AG09319 (cell line): ENCODE results near the gene MTHFR.

ENCODE experiments used
- DNase-seq: peaks from one replicate; pipeline ENCODE4 v3.0.0-alpha.2; 2010; ENCODE audit warnings: low read depth; ENCODE audit errors: extremely low read depth
- TF ChIP-seq, protein P1 (sequence below): IDR thresholded peaks from 2 replicates; pipeline ENCODE4 v1.5.1; 2011; ENCODE audit warnings: low read depth, mild to moderate bottlenecking, inconsistent platforms, low read length, moderate library complexity

MTHFR gene

DNA sequence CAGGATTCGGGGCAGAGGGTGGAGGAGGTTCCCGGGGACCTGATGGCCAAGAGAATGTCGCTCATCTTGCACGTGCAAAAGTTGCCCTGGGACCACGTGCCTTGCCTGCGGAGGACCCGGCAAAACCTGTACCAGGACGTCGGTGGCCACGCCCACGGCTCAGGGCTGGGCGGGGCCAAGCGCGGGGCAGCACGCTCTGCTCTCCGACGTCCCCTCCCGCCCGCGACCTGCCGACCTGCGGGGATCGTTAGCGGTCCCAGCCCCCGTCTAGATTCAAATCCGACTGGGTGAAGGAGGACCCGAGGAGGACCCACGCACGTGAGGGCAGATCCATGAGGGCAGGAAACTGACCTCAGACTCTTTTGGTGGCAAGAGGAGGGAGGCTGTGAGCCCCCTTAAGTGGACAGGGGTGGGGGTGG lies 43.8 kb downstream of the MTHFR start, which contains the start of gene C1orf167:
C1orf167 (plus strand) TSS at position 206 of the 419 bp plus-strand sequence. CDS start 2,208 bp downstream, outside the sequence.
- TF ChIP-seq, protein P1, sequence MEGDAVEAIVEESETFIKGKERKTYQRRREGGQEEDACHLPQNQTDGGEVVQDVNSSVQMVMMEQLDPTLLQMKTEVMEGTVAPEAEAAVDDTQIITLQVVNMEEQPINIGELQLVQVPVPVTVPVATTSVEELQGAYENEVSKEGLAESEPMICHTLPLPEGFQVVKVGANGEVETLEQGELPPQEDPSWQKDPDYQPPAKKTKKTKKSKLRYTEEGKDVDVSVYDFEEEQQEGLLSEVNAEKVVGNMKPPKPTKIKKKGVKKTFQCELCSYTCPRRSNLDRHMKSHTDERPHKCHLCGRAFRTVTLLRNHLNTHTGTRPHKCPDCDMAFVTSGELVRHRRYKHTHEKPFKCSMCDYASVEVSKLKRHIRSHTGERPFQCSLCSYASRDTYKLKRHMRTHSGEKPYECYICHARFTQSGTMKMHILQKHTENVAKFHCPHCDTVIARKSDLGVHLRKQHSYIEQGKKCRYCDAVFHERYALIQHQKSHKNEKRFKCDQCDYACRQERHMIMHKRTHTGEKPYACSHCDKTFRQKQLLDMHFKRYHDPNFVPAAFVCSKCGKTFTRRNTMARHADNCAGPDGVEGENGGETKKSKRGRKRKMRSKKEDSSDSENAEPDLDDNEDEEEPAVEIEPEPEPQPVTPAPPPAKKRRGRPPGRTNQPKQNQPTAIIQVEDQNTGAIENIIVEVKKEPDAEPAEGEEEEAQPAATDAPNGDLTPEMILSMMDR = no peak
- DNase-seq = no peak

DNA sequence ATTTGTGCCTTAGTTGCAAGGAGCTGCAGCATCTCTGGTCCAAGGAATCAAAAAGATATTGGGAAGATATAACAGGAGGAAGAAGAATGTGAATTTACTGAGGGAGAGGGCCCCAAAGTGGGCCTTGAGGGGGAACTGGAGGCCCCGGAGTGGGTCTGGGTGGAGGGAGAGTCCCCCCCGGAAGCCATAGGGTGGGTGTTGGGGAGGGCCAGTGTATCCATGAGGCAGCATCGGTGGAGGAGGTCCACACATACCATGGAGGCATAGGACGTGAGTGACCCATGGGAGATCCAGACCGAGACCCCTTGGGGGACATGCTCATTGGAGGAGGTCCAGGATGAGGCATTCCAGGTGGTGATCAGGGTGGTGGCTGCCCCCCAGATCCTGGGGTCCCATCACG lies 44.5 kb downstream of the MTHFR start:
- DNase-seq = no peak
- TF ChIP-seq, protein P1 = no peak

- no peak for DNase-seq
- TF ChIP-seq, protein P1 = no peak
Observed at GRCh38 chr1:11759791-11760190, 46.0 kb downstream of the MTHFR start.

- DNase-seq = no peak
Observed at GRCh38 chr1:11757047-11757446, 48.7 kb downstream of the MTHFR start.

DNA sequence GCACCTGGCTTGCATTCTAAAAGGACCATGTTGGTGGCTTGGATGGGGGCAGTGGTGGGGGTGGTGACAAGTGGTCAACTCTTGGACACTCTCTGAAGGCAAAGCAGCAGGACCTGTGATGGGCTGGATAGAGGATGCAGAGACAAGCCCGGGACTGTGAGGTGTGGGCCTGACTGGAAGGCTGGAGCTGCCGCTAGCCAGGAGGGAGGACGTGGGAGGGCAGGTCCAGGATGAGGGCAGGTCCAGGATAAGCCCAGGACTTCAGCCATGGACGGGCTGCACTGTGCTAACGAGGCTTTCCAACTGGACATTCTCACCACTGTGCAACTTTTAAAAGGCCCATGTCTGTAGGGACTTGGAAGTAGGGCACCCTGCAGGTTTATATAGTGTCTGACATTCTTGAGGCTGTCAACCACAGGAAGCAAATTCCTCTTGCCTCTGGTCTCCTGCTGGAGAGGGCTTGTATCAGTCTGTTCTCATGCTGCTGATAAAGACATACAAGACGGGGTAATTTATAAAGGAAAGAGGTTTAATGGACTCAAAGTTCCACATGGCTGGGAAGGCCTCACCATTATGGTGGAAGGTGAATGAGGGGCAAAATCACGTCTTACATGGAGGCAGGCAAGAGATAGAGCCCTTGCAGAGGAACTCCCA lies 52.1 kb downstream of the MTHFR start:
- TF ChIP-seq, protein P1 = no peak
- no peak for DNase-seq

More at GRCh38 chr1:11757047-11757446, 48.7 kb downstream of the MTHFR start:
- TF ChIP-seq, protein P1 = no peak

DNA sequence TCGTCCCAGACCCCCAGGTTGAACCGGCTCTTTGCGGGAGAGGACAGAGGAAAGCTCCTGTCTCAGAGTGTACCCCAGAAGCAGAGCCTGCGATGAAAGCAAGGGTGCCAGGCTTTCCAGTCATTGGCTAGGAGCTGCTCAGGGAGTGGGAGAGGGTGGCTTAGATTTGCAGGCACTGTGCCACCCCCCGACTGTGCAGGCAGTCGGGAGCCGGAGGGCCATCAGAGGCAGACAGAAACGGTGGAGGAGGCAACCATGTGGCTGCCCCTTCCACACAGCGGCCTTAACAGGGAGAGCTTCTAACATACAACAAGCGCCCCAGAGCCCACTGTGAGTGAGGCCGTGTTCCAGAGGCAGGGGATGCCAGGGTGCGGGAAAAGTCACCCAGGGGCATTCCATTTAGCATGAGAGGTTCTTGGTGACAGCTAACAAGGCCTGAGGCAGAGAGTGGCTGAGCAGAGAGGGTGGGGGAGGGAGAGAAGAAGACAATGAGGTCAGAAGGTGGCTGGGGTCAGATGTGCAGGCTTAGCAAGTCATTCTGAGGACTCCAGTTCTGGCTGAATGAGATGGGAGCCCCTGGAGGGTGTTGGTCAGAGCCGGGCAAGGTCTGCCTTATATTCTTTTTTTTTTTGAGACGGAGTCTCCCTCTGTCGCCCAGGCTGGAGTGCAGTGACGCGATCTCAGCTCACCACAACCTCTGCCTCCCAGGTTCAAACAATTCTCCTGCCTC lies 53.2 kb downstream of the MTHFR start:
- no peak for DNase-seq
- TF ChIP-seq, protein P1 = no peak

DNA sequence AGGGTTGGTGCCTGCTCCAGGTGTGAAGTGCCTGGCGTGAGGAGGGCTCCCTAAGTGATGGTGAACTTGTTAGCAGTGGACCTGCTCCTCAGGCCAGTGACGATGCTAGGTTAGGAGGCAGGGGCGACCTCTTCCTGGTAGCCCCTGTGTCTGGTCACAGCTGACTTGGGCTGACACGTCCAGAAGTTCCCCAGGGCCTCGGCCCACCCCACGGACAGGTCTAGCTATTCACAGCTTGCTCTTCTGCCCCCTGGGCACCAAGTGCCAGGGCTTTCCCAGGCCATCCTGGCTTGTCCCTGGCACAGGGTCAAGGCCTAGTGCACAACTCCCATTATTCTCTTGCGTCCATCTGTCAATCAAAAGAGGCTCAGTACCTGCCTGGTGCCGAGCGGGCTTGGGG lies 54.7 kb downstream of the MTHFR start:
- no peak for DNase-seq
- TF ChIP-seq, protein P1 = no peak
